ENCODE measurements around the gene FAM53C. TPM values are rescaled to one million over a fixed set of nuclear protein-coding genes. Genes with fewer than 3 reads are reported as not detected.

The FAM53C gene
- total and polyA plus RNA-seq, 2 donors (not counting 3 experiments of a cell fraction or from before 2014, with no cell fraction given): 37.4 to 37.9 TPM

GRCh38 chr5:138331449-138332368, 6.4 kb upstream of the FAM53C start, which contains the start of gene CDC25C:
Gene CDC25C (minus strand): TSS chr5:138331804. CDS start chr5:138331180, 624 bp downstream.
- peak; percentile 98 for FAIRE-seq
- Histone ChIP-seq H3K36me3 (ENCODE audit: control insufficient read depth in 2 of 2, extremely low read depth in 1 of 2, insufficient read depth in 2 of 2, low read length in 2 of 2) (no peaks in the 10 kb centered on the region), H3K27me3 (ENCODE audit: control insufficient read depth in 2 of 2, insufficient read depth in 2 of 2, low read length in 2 of 2) (no peaks in the 10 kb centered on the region), H4K20me1 (replicated peaks; ENCODE audit: control insufficient read depth, extremely low read depth, insufficient read depth, low read length) (no peaks in the 10 kb centered on the region), H3K27ac (ENCODE audit: insufficient read depth, low read depth, low read length) (peak within 1 kb of the TSS; percentile 4), H3K9me1 (replicated peaks; ENCODE audit: control insufficient read depth, extremely low read depth, insufficient read depth, low read length) (no peaks in the 10 kb centered on the region), H3K79me2 (ENCODE audit: control insufficient read depth, insufficient read depth, low read length) (peaks cover 8% of the 10 kb centered on the region), H3K9ac (replicated peaks; ENCODE audit: extremely low read depth, insufficient read depth, low read length) (peak within 1 kb of the TSS; percentile 47), H3K4me1 (ENCODE audit: control insufficient read depth, extremely low read depth, insufficient read depth, low read length) (peaks cover 9% of the 10 kb centered on the region), H3K4me2 (ENCODE audit: insufficient read depth, low read length) (peak within 1 kb of the TSS; percentile 94), H3K4me3 (replicated peaks in 1 of 3; ENCODE audit: insufficient read depth in 1 of 3, low read depth in 1 of 3, low read length in 3 of 3) (peak within 1 kb of the TSS; percentile 55 to 86 (median 79)), H3K9me3 (replicated peaks; ENCODE audit: control insufficient read depth, insufficient read depth, low read length) (no peaks in the 10 kb centered on the region), H2AFZ (ENCODE audit: low read depth, low read length) (peak within 1 kb of the TSS; percentile 83)
- POLR2A ChIA-PET: interaction anchor here (0.8 kb wide), 1 partner anchor 21 kb away, joined by 4 read pairs; the partner anchor contains the start of gene KDM3B
- dilution Hi-C loops (cut with MboI; ENCODE audit: extremely low pct_ligation_motif_present, low sequenced_read_pairs): no loop called here
- no TSS peak for BruUV-seq (replicated peaks)
- TF ChIP-seq JUN (IDR thresholded peaks at IDR 0.05; ENCODE audit: borderline replicate concordance, insufficient read depth, insufficient read length, low read depth) (no peak), CTCF (IDR thresholded peaks at IDR 0.05; ENCODE audit: extremely low read depth in 1 of 2, insufficient read depth in 1 of 2, low read depth in 1 of 2, low read length in 2 of 2) (no peak), GATA2 (IDR thresholded peaks at IDR 0.05; ENCODE audit: insufficient read depth, insufficient read length, low read depth, low read length) (no peak), EZH2 (IDR thresholded peaks at IDR 0.05; ENCODE audit: borderline replicate concordance, low read depth, low read length, severe bottlenecking) (no peak), FOS (IDR thresholded peaks at IDR 0.05; ENCODE audit: borderline replicate concordance, insufficient read depth, low read length) (no peak), POLR2AphosphoS5 (IDR thresholded peaks at IDR 0.05; ENCODE audit: insufficient read depth, low read depth, low read length) (peak; percentile 75), MYC (IDR thresholded peaks at IDR 0.05; ENCODE audit: low read depth, low read length) (no peak), POLR2A (IDR thresholded peaks at IDR 0.05; ENCODE audit: low read depth, low read length) (peak; percentile 80)
- TF ChIP-seq, protein P1, sequence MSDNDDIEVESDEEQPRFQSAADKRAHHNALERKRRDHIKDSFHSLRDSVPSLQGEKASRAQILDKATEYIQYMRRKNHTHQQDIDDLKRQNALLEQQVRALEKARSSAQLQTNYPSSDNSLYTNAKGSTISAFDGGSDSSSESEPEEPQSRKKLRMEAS (IDR thresholded peaks at IDR 0.05; ENCODE audit: insufficient read depth, insufficient read length): peak; percentile 27
- DNase-seq (ENCODE audit: low read depth, low spot score): peak; percentile 100
- intact Hi-C loops (cut with micrococcal nuclease): loop anchor here (5.0 kb wide), 1 partner anchor 154 kb away; the partner anchor contains the start of genes BRD8 and KIF20A
- CTCF ChIA-PET: interaction anchor here (1.0 to 1.9 kb wide), 3 partner anchors 13 to 108 kb away, joined by 3 to 30 read pairs (median 6); partner anchors contain the start of gene KDM3B
